AG09309 (cell line): ENCODE data around the gene EPHA6.

ENCODE experiments used
- DNase-seq: peaks from one replicate; pipeline ENCODE4 v3.0.0-alpha.2; 2010; ENCODE audit warnings: low read depth
- H3K4me3 ChIP-seq: 2 replicates; pipeline ENCODE4 v1.5.1; 2011; ENCODE audit warnings: mild to moderate bottlenecking, low read depth, low read length, moderate library complexity; ENCODE audit not compliant: control insufficient read depth
- TF ChIP-seq, protein P1 (sequence below): IDR thresholded peaks from 2 replicates; pipeline ENCODE4 v1.5.1; 2011; ENCODE audit warnings: mild to moderate bottlenecking, low read depth, low read length, inconsistent platforms; ENCODE audit not compliant: insufficient read depth, control insufficient read depth; ENCODE audit errors: missing control alignments

The EPHA6 gene

DNA sequence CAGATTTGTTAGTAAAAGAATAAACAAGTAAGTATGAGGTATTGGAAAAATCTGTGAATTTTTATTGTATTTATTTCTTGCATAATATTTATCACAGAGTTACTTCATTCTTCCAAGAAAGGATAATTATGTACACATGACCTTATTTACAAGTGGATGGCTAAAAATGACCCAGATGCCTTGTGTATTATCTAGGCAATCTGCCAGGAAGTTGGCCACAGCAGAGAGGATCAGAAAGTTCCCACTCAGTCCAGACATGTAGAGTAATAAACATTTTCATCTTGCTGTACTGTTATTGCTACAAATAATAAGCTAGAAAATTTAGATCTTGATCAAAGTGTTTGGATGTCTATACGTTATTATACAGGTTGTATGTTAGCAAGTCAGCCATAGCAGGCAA is 317.1 kb downstream of the EPHA6 start:
- DNase-seq: no peak
- no peak overlapping the region for H3K4me3 ChIP-seq
- TF ChIP-seq, protein P1, sequence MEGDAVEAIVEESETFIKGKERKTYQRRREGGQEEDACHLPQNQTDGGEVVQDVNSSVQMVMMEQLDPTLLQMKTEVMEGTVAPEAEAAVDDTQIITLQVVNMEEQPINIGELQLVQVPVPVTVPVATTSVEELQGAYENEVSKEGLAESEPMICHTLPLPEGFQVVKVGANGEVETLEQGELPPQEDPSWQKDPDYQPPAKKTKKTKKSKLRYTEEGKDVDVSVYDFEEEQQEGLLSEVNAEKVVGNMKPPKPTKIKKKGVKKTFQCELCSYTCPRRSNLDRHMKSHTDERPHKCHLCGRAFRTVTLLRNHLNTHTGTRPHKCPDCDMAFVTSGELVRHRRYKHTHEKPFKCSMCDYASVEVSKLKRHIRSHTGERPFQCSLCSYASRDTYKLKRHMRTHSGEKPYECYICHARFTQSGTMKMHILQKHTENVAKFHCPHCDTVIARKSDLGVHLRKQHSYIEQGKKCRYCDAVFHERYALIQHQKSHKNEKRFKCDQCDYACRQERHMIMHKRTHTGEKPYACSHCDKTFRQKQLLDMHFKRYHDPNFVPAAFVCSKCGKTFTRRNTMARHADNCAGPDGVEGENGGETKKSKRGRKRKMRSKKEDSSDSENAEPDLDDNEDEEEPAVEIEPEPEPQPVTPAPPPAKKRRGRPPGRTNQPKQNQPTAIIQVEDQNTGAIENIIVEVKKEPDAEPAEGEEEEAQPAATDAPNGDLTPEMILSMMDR: no peak

DNA sequence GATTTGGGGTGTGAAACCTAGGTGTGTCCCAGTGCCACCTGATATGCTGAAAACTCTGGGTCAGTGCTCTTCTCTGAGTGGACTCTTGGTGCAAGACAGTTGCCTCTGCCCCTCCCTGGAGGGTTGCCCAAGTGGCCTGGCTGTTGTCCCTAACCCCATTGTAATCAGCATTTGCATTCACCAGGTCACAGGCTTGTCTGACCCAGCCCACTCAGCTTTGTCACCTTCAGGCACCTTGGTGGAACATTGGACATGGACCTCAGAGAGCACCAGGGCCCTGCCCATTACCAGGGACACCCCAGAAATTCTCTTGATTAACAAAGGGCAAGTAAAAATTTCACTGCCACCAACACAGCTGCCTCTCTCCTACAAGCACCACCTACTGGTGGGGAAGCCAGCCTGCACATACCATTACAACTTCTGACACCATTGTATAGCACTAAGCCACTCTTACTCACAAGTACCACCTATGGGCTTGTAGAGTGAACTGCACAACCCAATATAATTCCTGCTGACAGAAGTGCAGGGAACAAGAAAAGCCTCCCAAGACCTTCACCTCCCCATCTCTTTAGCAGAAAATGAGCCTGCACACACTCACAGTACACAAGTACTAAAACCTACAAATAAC is 324.6 kb downstream of the EPHA6 start:
- no peak for DNase-seq
- TF ChIP-seq, protein P1: no peak
- H3K4me3 ChIP-seq: no peak overlapping the region

DNA sequence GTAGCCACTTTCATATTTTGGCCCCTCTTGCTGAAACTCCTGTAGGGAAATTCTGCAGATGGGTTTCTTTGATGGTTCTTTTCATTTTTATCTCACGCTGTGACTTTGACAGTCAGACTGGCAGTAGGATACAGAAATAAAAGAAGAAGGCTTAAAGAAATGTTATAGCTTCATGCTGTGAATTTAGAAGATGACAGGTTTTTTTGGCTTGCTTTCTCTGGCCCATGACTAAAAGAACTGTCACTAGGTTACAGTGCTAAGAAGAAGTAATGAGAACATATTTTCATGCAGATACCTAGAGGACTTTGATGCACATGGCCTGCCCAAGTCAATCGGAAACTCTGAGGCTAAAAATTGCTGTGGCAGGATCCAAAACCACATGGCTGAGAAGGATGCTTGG is 334.5 kb downstream of the EPHA6 start:
- no peak overlapping the region for H3K4me3 ChIP-seq
- TF ChIP-seq, protein P1: no peak
- DNase-seq: no peak

DNA sequence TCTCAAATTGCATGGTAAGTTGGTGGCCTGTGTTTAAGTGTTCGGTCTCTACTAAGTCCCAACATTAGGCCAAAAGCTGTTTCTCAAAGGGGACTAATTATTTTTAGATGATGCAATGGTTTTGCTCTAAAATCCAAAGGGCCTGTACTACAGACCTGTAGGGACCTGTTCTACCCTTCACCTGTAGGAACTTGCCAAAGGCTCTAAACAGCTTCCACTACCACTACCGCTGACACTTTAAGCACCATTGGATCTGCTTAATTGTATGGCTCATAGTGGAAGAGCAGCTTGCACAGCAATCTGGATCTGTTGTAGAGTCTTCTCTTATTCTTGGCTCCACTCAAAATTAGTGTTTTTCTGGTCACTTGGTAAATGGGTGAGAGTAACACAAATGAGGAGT is 346.8 kb downstream of the EPHA6 start:
- H3K4me3 ChIP-seq: no peak overlapping the region
- DNase-seq: no peak
- TF ChIP-seq, protein P1: no peak

DNA sequence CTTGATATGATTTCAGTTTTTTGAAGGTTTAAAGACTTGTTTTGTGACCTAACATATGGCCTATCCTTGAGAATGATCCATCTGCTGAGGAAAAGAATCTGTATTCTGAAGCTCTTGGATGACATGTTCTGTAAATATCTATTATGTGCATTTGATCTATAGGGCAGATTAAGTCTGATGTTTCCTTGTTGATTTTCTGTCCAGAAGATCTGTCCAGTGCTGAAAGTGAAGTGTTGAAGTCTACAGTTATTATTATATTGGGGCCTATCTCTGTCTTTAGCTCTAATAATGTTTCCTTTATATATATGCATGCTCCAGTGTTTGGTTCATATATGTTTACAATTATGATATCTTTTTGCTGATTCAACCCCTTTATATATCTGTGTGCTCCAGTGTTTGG is 362.8 kb downstream of the EPHA6 start:
- no peak overlapping the region for H3K4me3 ChIP-seq
- TF ChIP-seq, protein P1: no peak
- no peak for DNase-seq

DNA sequence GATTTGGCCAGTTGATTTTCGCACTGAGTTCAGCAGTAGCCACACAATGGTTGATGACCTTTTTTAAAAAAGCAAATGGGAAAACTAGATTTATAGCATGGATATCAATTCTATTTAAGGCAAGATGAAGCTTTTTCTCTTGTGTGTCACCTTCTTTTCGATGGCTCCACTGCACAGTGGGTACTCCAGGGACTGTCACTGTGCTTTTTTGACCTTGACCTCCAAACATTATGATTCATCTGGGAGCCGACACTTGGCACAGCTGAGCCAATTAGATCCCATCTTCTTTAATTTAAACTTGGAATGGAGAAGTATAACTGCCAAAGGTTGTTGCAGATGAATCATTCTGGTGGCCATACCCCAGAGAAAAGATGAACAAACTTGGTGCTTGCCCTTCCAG is 367.3 kb downstream of the EPHA6 start:
- no peak overlapping the region for H3K4me3 ChIP-seq
- TF ChIP-seq, protein P1: no peak
- no peak for DNase-seq

DNA sequence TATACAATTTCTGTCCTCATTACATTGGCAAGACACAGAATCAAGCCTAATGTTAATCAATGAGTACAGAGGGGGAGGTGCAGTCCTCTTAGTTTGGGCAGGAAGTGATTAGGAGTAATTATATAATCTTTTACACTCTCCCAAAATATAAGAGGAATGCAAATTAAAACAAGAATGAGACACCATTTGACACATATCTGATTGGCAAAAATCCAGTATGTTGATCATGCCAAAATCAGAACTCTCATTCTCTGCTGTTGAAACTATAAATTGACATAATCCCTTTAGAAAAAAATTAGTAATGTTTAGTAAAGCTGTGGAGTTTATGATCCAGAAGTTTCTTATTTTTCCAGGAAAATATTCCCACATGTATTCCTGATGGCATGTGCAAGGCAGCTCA is 373.4 kb downstream of the EPHA6 start:
- DNase-seq: no peak
- no peak overlapping the region for H3K4me3 ChIP-seq
- TF ChIP-seq, protein P1: no peak
